Chondrocyte (in vitro differentiated cells): ENCODE measurements around the gene KLHDC9. TPM values are rescaled to one million over a fixed set of nuclear protein-coding genes. Genes with fewer than 3 reads are reported as not detected.

ENCODE experiments used
- DNase-seq: peaks from one replicate; pipeline ENCODE4 v3.0.0; 2021; ENCODE audit warnings: mixed read lengths, low spot score
- H3K27ac Mint-ChIP-seq: one replicate; pipeline ENCODE4 v1.8.0; 2021; ENCODE audit warnings: mild to moderate bottlenecking, moderate library complexity, mixed read lengths; ENCODE audit not compliant: unreplicated experiment
- H3K27me3 Mint-ChIP-seq: 2 replicates; pipeline ENCODE4 v1.8.0; 2021; ENCODE audit warnings: low read depth, mixed read lengths
- H3K36me3 Mint-ChIP-seq: 2 replicates; pipeline ENCODE4 v1.8.0; 2021; ENCODE audit warnings: low read depth, mixed read lengths
- H3K4me1 Mint-ChIP-seq: 2 replicates; pipeline ENCODE4 v1.8.0; 2021; ENCODE audit warnings: low read depth, mild to moderate bottlenecking, mixed read lengths
- H3K4me3 Mint-ChIP-seq: one replicate; pipeline ENCODE4 v1.8.0; 2021; ENCODE audit warnings: mild to moderate bottlenecking, moderate library complexity, mixed read lengths; ENCODE audit not compliant: unreplicated experiment
- H3K9me3 Mint-ChIP-seq: 2 replicates; pipeline ENCODE4 v1.8.0; 2021; ENCODE audit warnings: low read depth, mixed read lengths
- long read RNA-seq: library from polyadenylated mRNA; stranded (forward); transcript quantifications from one replicate; pipeline ENCODE4 v2.0.0, GENCODE V29; 2021
- total RNA-seq: library from RNA; stranded (reverse); gene quantifications from 3 replicates; pipeline ENCODE4 v1.2.1, GENCODE V29; 2021
- TF ChIP-seq, protein P1 (sequence below): fragments of 200-600 bp; sonication (generic); IDR thresholded peaks from 2 replicates; pipeline ENCODE4 v1.5.0; 2021; ENCODE audit warnings: antibody characterized with exemption, mild to moderate bottlenecking, moderate library complexity

The KLHDC9 gene, protein sequence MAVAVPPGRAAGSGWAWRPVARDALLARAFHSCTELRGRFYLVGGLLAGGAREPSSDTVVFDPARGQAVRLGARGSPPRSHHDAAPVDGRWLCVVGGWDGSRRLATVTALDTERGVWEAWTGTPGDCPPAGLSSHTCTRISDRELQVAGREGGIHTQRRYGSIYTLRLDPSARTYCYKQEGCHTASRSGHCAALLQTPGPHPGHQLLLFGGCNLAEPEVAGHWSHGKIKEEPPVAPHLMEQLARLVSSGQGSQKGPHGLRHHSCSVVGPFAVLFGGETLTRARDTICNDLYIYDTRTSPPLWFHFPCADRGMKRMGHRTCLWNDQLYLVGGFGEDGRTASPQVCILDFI
- 1.1 to 4.4 TPM (median 1.6 TPM) in 3 replicates for total RNA-seq
- long read RNA-seq, partial matches to known transcripts, result 0 of 1 reads
- long read RNA-seq, other reads (novel, unspliced or antisense), result 0 of 1 reads

DNA sequence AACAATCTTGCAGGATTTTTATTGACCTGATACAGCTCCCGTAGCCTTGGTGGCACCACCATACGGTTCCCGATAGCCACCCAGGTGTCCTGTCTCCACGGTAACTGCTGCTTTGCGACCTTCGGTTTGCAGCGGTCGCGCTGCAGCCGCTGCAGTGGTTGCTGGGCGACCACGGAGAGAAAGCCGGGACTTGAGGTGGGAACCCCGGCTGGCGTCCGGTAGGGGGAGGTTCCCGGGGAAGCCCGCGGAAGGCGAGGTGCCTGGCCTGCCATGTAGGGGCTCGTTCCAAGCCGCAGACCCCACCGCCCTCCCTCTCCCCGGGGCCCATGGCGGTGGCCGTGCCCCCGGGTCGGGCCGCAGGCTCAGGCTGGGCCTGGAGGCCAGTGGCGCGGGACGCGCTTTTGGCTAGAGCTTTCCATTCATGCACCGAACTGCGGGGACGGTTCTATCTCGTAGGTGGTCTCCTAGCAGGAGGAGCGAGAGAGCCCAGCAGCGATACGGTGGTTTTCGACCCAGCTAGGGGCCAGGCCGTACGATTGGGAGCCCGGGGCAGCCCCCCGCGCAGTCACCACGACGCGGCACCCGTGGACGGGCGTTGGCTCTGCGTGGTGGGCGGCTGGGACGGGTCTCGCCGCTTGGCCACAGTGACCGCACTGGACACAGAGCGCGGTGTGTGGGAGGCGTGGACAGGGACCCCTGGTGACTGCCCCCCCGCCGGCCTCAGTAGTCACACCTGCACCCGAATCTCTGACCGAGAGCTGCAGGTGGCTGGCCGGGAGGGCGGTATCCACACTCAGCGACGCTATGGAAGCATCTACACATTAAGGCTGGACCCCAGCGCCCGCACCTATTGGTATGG lies at the start of gene KLHDC9:
KLHDC9 (plus strand) TSS at position 152 of the 859 bp plus-strand sequence; CDS start at position 327, 175 bp downstream.
- DNase-seq, result peak; percentile 93
- TF ChIP-seq, protein P1, sequence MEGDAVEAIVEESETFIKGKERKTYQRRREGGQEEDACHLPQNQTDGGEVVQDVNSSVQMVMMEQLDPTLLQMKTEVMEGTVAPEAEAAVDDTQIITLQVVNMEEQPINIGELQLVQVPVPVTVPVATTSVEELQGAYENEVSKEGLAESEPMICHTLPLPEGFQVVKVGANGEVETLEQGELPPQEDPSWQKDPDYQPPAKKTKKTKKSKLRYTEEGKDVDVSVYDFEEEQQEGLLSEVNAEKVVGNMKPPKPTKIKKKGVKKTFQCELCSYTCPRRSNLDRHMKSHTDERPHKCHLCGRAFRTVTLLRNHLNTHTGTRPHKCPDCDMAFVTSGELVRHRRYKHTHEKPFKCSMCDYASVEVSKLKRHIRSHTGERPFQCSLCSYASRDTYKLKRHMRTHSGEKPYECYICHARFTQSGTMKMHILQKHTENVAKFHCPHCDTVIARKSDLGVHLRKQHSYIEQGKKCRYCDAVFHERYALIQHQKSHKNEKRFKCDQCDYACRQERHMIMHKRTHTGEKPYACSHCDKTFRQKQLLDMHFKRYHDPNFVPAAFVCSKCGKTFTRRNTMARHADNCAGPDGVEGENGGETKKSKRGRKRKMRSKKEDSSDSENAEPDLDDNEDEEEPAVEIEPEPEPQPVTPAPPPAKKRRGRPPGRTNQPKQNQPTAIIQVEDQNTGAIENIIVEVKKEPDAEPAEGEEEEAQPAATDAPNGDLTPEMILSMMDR, result peak; percentile 0
- Mint-ChIP-seq H3K27ac (peak within 1 kb of the TSS; percentile 74), H3K27me3 (peaks cover 3% of the 10 kb centered on the region), H3K4me1 (peaks cover 17% of the 10 kb centered on the region), H3K36me3 (peaks cover 5% of the 10 kb centered on the region), H3K9me3 (no peaks in the 10 kb centered on the region), H3K4me3 (peak within 1 kb of the TSS; percentile 82)

DNA sequence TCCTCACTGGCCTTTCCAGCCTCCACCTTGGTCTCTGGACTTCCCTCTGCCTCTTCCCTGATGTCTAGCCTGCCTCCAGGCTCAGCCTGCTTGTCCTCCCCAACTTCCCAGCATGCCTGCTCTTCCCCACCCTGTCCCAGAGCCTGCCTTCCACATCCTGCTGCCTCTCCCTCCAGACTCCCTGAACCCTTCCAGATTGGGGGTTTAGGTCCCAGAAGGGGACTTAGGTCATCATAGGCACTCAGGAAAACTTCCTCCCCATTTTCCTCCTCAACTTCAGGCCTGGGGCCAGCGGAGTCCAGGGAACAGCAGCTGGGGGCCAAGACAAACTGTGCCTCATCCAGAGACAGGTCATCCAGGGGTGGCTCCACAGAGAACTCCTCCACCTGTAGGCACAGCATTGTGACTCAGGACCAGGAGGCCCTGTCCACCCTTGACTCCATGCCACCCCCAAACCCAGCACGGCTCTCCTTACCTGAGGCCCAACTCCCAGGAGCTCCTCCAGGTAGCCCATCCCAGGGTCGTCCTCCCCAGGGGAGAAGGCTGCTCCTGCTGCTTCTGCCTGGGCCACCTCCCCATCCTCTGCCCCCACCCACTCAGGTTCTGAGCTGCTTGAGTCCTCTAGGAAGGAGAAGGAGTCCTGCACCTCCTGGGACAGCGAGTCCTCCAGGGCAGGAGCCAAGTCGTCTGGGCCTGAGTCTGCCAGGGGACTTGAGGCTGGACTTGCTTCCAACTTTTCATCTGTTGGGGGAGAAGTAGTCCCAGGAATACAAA lies 49.0 kb upstream of the KLHDC9 start:
- peaks cover 25% of the 10 kb centered on the region for H3K9me3 Mint-ChIP-seq
- no peak overlapping the region for H3K27ac Mint-ChIP-seq
- no peak for DNase-seq
- no peaks in the 10 kb centered on the region for H3K27me3 Mint-ChIP-seq
- TF ChIP-seq, protein P1, result no peak
- peaks cover 20% of the 10 kb centered on the region for H3K4me1 Mint-ChIP-seq
- peaks cover 9% of the 10 kb centered on the region for H3K36me3 Mint-ChIP-seq
- H3K4me3 Mint-ChIP-seq, result no peak overlapping the region

DNA sequence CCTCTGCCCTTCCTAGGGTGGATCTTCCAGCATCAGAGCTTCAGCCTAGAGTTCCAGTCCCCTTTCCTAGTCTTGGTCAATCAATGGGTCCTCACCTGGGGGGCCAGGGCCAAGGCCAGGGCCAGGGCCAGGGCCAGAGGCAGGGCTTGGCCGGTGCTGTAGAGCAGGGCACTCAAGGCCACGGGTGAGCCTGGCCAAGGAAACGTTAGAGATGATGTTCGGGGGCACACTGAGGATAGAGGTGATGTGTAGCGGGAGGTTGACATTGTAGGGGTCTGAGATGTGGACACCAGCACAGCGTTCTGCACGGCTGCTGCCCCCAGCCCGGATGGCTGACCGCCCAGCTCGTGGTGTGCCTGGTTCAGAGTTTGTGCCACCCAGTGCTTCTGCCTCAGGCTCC lies 46.9 kb upstream of the KLHDC9 start:
- Mint-ChIP-seq H3K27ac (no peak overlapping the region), H3K4me1 (peaks cover 7% of the 10 kb centered on the region), H3K4me3 (no peak overlapping the region), H3K27me3 (no peaks in the 10 kb centered on the region), H3K9me3 (peaks cover 25% of the 10 kb centered on the region), H3K36me3 (peaks cover 9% of the 10 kb centered on the region)
- TF ChIP-seq, protein P1, result no peak
- no peak for DNase-seq

DNA sequence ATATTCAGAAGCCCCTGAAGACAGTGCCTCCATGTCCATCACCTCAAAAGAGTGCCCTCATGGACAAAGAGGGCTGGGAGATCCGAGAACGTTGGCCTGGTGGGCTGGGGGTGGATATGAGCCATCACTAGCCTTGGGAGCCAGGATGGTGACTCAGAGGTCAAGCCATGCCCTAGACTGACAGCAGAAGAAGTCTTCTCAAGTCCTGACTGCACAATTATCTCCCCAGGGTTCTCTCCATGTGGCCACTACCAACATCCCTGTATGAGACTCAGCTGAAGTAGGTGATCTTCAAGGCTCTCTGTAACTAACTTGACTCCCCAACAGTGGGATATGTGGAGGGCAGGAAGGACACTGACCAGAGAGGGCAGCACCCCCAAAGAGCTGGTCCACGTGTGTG lies 45.3 kb upstream of the KLHDC9 start:
- no peak overlapping the region for H3K4me3 Mint-ChIP-seq

More for the DNA sequence above, 45.3 kb upstream of the KLHDC9 start:
- TF ChIP-seq, protein P1, result no peak
- Mint-ChIP-seq H3K36me3 (peaks cover 5% of the 10 kb centered on the region), H3K27me3 (no peaks in the 10 kb centered on the region), H3K27ac (no peak overlapping the region), H3K9me3 (peaks cover 13% of the 10 kb centered on the region), H3K4me1 (no peaks in the 10 kb centered on the region)
- DNase-seq, result no peak
